ENCODE results near the gene CUEDC1.

CUEDC1 gene

DNA sequence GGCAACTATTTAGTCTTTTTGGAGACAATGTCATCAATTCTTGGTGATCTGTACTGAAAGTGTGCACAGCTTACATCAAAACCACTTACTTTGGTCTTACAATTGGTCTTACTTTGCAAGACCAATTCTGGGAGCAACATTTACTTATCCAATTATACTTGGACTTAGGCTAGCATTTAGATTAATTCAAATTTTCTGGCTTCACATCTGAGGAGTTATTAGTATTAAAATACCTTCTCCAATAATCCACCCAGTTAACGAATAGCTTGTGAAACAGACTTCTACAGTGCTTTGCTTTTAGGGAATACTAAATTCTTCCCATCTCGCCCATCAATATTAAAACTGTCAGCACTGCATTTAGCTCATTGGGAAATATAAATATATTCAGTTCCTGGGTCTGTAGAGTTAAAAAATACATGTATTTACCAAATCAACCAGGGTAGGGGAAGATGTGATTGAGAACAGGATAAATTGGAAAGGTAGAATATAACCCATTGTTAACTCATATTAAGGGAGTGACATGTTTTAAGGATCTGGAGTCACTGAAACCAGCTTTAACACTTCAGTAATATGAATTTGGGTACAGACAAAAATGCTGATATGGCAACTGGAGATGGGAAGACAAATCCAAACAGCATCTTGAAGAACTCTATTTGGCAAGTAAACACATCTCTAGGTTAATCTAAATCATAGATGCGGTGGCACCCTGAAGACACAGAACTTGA, 42.0 kb upstream of the CUEDC1 start:
- Histone ChIP-seq H3K9me3 (replicated peaks in 1 of 2; ENCODE audit: control insufficient read depth in 2 of 2, insufficient read depth in 1 of 2, low read depth in 1 of 2, low read length in 2 of 2) (no peaks in the 10 kb centered on the region), H2BK12ac (ENCODE audit: low read length) (no peak overlapping the region), H3K36me3 (replicated peaks in 1 of 2; ENCODE audit: control insufficient read depth in 2 of 2, insufficient read depth in 2 of 2, low read length in 2 of 2) (peaks cover 2 to 59% of the 10 kb centered on the region in 2 donors), H2BK5ac (ENCODE audit: low read length) (no peak overlapping the region), H2AFZ (ENCODE audit: low read length) (no peak overlapping the region), H3K79me1 (ENCODE audit: low read depth, low read length) (no peaks in the 10 kb centered on the region), H3K4me3 (ENCODE audit: low read length in 2 of 2) (no peak overlapping the region), H4K8ac (ENCODE audit: low read depth, low read length) (no peak overlapping the region), H3K4me2 (ENCODE audit: insufficient read depth, low read length, poor library complexity, severe bottlenecking) (no peak overlapping the region), H3K18ac (ENCODE audit: low read length) (no peak overlapping the region), H4K91ac (ENCODE audit: low read depth, low read length, poor library complexity) (no peak overlapping the region), H2AK5ac (ENCODE audit: low read depth, low read length) (no peak overlapping the region), H3K27ac (replicated peaks; ENCODE audit: low read length) (no peak overlapping the region), H2BK15ac (ENCODE audit: low read length) (no peak overlapping the region), H3K23ac (ENCODE audit: low read depth, low read length, poor library complexity) (no peak overlapping the region), H3K27me3 (ENCODE audit: control insufficient read depth in 3 of 3, insufficient read depth in 3 of 3, low read depth in 1 of 3, low read length in 3 of 3) (no peaks in the 10 kb centered on the region), H3K9ac (ENCODE audit: low read depth, low read length, poor library complexity) (no peak overlapping the region), H2BK120ac (ENCODE audit: low read depth, low read length) (no peak overlapping the region), H3K14ac (ENCODE audit: low read length) (no peak overlapping the region), H3K4me1 (ENCODE audit: control insufficient read depth in 2 of 2, insufficient read depth in 1 of 2, low read depth in 1 of 2, low read length in 2 of 2) (peaks cover 10 to 30% of the 10 kb centered on the region in 2 donors), H3K4ac (ENCODE audit: low read length) (no peak overlapping the region)
- DNase-seq (ENCODE audit: low spot score): no peak
- no CpG with 5 or more reads among the region's 3 CpGs for WGBS, 2 donors (ENCODE audit: extremely low coverage in 2 of 2, insufficient read length in 2 of 2, insufficient replicate concordance in 1 of 2)

DNA sequence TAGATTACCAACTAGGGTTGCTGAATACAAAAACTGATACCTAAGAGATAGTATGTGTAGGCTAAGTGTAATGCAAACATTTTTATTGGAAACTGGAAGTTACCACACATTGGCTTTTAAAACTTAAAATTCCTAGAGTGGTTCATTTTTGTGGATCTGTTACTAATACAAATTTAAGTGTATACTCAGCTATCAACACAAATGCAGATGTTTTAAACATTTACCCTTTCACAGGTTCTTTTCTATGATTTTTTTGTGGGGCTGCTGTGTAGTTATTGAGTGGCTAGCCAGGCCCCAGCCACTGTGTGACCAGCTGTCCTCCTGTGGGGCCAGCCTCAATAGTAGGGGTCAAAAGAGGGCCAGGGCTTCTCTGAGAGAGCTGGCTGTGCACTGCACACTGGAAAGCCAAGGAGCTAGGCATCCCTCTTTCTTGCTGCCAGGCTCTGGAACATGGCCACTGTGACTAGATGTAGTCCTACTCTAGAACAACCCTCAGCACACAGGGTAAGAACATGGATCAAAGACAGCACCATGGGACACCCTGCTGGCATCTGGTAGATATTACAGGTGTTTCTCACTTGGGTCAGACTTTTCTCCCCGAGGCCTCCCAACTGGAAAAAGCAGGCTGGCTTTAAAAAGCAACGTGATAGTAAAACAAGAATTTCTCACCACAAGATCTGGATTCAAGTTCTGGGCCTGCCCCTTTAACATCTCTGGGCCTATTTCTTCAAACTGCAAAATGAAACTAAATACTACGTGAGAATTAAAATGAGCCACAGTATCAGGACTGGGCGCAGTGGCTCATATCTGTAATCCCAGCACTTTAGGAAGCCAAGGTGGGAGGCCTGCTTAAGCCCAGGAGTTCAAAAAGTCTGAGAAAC, 40.1 kb upstream of the CUEDC1 start:
- WGBS, 2 donors (ENCODE audit: extremely low coverage in 2 of 2, insufficient read length in 2 of 2, insufficient replicate concordance in 1 of 2): no CpG with 5 or more reads among the region's 4 CpGs
- Histone ChIP-seq H3K9me3 (replicated peaks in 1 of 2; ENCODE audit: control insufficient read depth in 2 of 2, insufficient read depth in 1 of 2, low read depth in 1 of 2, low read length in 2 of 2) (no peaks in the 10 kb centered on the region), H3K18ac (ENCODE audit: low read length) (peak overlapping the region; percentile 76), H3K4me3 (ENCODE audit: low read length in 2 of 2) (no peak overlapping the region), H3K23ac (ENCODE audit: low read depth, low read length, poor library complexity) (no peak overlapping the region), H4K8ac (ENCODE audit: low read depth, low read length) (no peak overlapping the region), H3K14ac (ENCODE audit: low read length) (no peak overlapping the region), H2AK5ac (ENCODE audit: low read depth, low read length) (no peak overlapping the region), H2BK5ac (ENCODE audit: low read length) (no peak overlapping the region), H3K4me2 (ENCODE audit: insufficient read depth, low read length, poor library complexity, severe bottlenecking) (no peak overlapping the region), H3K79me1 (ENCODE audit: low read depth, low read length) (no peaks in the 10 kb centered on the region), H3K27me3 (ENCODE audit: control insufficient read depth in 3 of 3, insufficient read depth in 3 of 3, low read depth in 1 of 3, low read length in 3 of 3) (no peaks in the 10 kb centered on the region), H2AFZ (ENCODE audit: low read length) (no peak overlapping the region), H2BK120ac (ENCODE audit: low read depth, low read length) (no peak overlapping the region), H4K91ac (ENCODE audit: low read depth, low read length, poor library complexity) (no peak overlapping the region), H3K4me1 (ENCODE audit: control insufficient read depth in 2 of 2, insufficient read depth in 1 of 2, low read depth in 1 of 2, low read length in 2 of 2) (peaks cover 12 to 31% of the 10 kb centered on the region in 2 donors), H3K9ac (ENCODE audit: low read depth, low read length, poor library complexity) (no peak overlapping the region), H3K4ac (ENCODE audit: low read length) (no peak overlapping the region), H3K27ac (replicated peaks; ENCODE audit: low read length) (peak overlapping the region; percentile 10), H2BK12ac (ENCODE audit: low read length) (no peak overlapping the region), H2BK15ac (ENCODE audit: low read length) (no peak overlapping the region), H3K36me3 (replicated peaks in 1 of 2; ENCODE audit: control insufficient read depth in 2 of 2, insufficient read depth in 2 of 2, low read length in 2 of 2) (peaks cover 0 to 39% of the 10 kb centered on the region in 2 donors)
- peak; percentile 58 for DNase-seq (ENCODE audit: low spot score)

GRCh38 chr17:57994436-57994835, 39.2 kb upstream of the CUEDC1 start:
- DNase-seq (ENCODE audit: low spot score): no peak
- Histone ChIP-seq H3K4me2 (ENCODE audit: insufficient read depth, low read length, poor library complexity, severe bottlenecking) (no peak overlapping the region), H3K27me3 (ENCODE audit: control insufficient read depth in 3 of 3, insufficient read depth in 3 of 3, low read depth in 1 of 3, low read length in 3 of 3) (no peaks in the 10 kb centered on the region), H3K9me3 (replicated peaks in 1 of 2; ENCODE audit: control insufficient read depth in 2 of 2, insufficient read depth in 1 of 2, low read depth in 1 of 2, low read length in 2 of 2) (no peaks in the 10 kb centered on the region), H3K4ac (ENCODE audit: low read length) (no peak overlapping the region), H3K14ac (ENCODE audit: low read length) (no peak overlapping the region), H3K9ac (ENCODE audit: low read depth, low read length, poor library complexity) (no peak overlapping the region), H3K4me1 (ENCODE audit: control insufficient read depth in 2 of 2, insufficient read depth in 1 of 2, low read depth in 1 of 2, low read length in 2 of 2) (peaks cover 14 to 39% of the 10 kb centered on the region in 2 donors), H3K79me1 (ENCODE audit: low read depth, low read length) (no peaks in the 10 kb centered on the region), H4K91ac (ENCODE audit: low read depth, low read length, poor library complexity) (no peak overlapping the region), H2BK5ac (ENCODE audit: low read length) (no peak overlapping the region), H3K4me3 (ENCODE audit: low read length in 2 of 2) (no peak overlapping the region), H2BK15ac (ENCODE audit: low read length) (no peak overlapping the region), H3K18ac (ENCODE audit: low read length) (no peak overlapping the region), H2AK5ac (ENCODE audit: low read depth, low read length) (no peak overlapping the region), H3K27ac (replicated peaks; ENCODE audit: low read length) (peak overlapping the region; percentile 70), H2BK12ac (ENCODE audit: low read length) (no peak overlapping the region), H3K23ac (ENCODE audit: low read depth, low read length, poor library complexity) (no peak overlapping the region), H3K36me3 (replicated peaks in 1 of 2; ENCODE audit: control insufficient read depth in 2 of 2, insufficient read depth in 2 of 2, low read length in 2 of 2) (peaks cover 0 to 30% of the 10 kb centered on the region in 2 donors), H4K8ac (ENCODE audit: low read depth, low read length) (no peak overlapping the region), H2AFZ (ENCODE audit: low read length) (no peak overlapping the region), H2BK120ac (ENCODE audit: low read depth, low read length) (no peak overlapping the region)
- no CpG with 5 or more reads among the region's 2 CpGs for WGBS, 2 donors (ENCODE audit: extremely low coverage in 2 of 2, insufficient read length in 2 of 2, insufficient replicate concordance in 1 of 2)
